Measurements from ENCODE around the gene NCOA7. TPM values are rescaled to one million over a fixed set of nuclear protein-coding genes. Genes with fewer than 3 reads are reported as not detected.
A peak's percentile ranks its signal among the peaks of the same experiment; 100 is the strongest.

NCOA7 gene
- total RNA-seq, 3 donors from 2014 or later (not counting 1 experiment from before 2014, with no cell fraction given), result 37.3 to 66.6 (median 56.8) TPM

DNA sequence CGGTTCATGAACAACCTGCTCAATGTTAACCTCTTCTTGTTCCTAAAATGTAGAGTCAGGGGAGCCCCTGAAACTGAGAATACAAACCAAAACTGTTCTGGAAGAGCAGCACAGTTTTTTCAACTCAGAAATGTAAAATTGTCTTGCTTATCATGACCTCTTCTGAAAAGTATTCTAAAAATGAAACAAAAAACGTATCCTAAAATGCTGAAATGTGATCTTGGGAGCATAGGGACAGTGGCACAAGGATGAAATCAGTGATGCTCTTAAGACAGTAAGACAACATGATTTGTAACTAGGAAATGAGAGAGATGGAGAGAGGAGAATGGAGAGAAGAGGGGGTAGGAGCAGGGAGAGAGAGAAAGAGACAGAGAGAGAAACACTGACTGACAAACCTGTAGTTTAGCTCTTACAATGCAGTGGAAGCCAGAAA lies 27.5 kb downstream of the NCOA7 start:
- no peak overlapping the region for H3K4me3 Mint-ChIP-seq
- peaks cover 4% of the 10 kb centered on the region for H3K36me3 Mint-ChIP-seq
- WGBS (ENCODE audit: insufficient coverage), result 70% methylated on average over 2 of the region's 2 CpGs
- no peaks in the 10 kb centered on the region for H3K9me3 Mint-ChIP-seq
- ATAC-seq (no peak), DNase-seq (no peak)
- Histone ChIP-seq H3K9me3 (ENCODE audit: control insufficient read depth, insufficient read depth, low read length) (no peaks in the 10 kb centered on the region), H3K36me3 (ENCODE audit: control insufficient read depth, insufficient read depth, low read length) (peaks cover 14% of the 10 kb centered on the region), H3K27me3 (ENCODE audit: control insufficient read depth, insufficient read depth, low read length) (no peaks in the 10 kb centered on the region), H3K4me3 (ENCODE audit: low read length) (no peak overlapping the region), H3K27ac (ENCODE audit: low read length) (no peak overlapping the region), H3K4me1 (ENCODE audit: control insufficient read depth, insufficient read depth, low read length) (peaks cover 10% of the 10 kb centered on the region)
- H3K4me1 Mint-ChIP-seq, result peaks cover 34 to 45% of the 10 kb centered on the region in 2 donors
- intact Hi-C loops (cut with micrococcal nuclease), result no loop called here
- no peak for TF ChIP-seq CTCF (IDR thresholded peaks at IDR 0.05)
- peak overlapping the region; percentile 1 to 14 for H3K27ac Mint-ChIP-seq
- H3K27me3 Mint-ChIP-seq (ENCODE audit: low read depth in 2 of 2), result no peaks in the 10 kb centered on the region

- WGBS (ENCODE audit: insufficient coverage), result 100% methylated on average over 1 of the region's 4 CpGs
- H3K4me3 Mint-ChIP-seq, result no peak overlapping the region
- peaks cover 34 to 45% of the 10 kb centered on the region in 2 donors for H3K4me1 Mint-ChIP-seq
Measured at GRCh38 chr6:125818772-125819260, 28.1 kb downstream of the NCOA7 start.

DNA sequence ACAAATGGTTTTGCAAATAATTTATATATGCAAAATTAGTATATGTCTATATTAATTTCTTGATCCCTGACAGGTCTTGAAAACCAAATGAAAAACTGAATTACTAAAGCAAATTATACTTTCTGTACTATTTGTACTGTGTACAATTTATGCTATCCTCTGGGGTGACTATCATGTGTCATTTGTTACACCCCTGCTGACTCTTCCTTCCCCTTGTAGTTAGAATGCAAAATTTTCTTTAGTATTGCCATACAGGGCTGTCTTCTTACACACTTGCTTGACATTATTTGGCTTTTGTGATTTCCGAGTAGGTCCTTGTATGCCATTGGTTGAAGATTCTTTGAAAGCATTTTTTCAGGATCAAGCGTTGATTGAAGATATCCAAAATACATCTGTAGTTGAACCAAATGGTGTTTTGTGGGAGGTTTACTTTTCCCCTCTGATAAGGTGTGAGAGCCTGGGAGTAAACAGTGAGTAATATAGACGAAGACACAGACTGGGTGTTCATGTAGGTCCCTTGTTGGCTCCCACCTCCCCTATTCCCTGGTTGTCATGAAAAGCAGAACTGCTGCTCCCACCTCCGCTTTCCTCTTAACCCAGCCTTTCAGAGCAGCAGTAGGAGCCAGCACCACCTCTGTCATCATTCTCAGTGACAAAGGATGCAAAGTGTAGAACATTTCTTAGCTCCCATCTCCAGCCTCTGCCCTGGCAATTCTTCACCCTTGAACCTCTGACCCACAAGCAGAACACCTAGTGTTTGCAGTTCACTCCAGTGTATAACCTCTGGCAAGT lies 29.0 kb downstream of the NCOA7 start:
- intact Hi-C loops (cut with micrococcal nuclease), result no loop called here
- no peak for DNase-seq
- Mint-ChIP-seq H3K4me1 (peaks cover 29 to 39% of the 10 kb centered on the region in 2 donors), H3K27me3 (ENCODE audit: low read depth in 2 of 2) (no peaks in the 10 kb centered on the region), H3K36me3 (peaks cover 4% of the 10 kb centered on the region), H3K27ac (peak overlapping the region in 1 of 2 donors; percentile 41), H3K4me3 (no peak overlapping the region), H3K9me3 (no peaks in the 10 kb centered on the region)
- 94% methylated on average over 4 of the region's 4 CpGs for WGBS (ENCODE audit: insufficient coverage)
- no peak overlapping the region for H3K27ac ChIP-seq (ENCODE audit: low read length)
- H3K36me3 ChIP-seq (ENCODE audit: control insufficient read depth, insufficient read depth, low read length), result peaks cover 14% of the 10 kb centered on the region
- ATAC-seq, result no peak
- H3K4me3 ChIP-seq (ENCODE audit: low read length), result no peak overlapping the region
- peaks cover 3% of the 10 kb centered on the region for H3K4me1 ChIP-seq (ENCODE audit: control insufficient read depth, insufficient read depth, low read length)
- TF ChIP-seq CTCF (IDR thresholded peaks at IDR 0.05), result no peak
- H3K9me3 ChIP-seq (ENCODE audit: control insufficient read depth, insufficient read depth, low read length), result no peaks in the 10 kb centered on the region
- no peaks in the 10 kb centered on the region for H3K27me3 ChIP-seq (ENCODE audit: control insufficient read depth, insufficient read depth, low read length)

More at GRCh38 chr6:125818772-125819260, 28.1 kb downstream of the NCOA7 start:
- Mint-ChIP-seq H3K27ac (peak overlapping the region in 1 of 2 donors; percentile 14), H3K27me3 (ENCODE audit: low read depth in 2 of 2) (no peaks in the 10 kb centered on the region), H3K36me3 (peaks cover 4% of the 10 kb centered on the region), H3K9me3 (no peaks in the 10 kb centered on the region)
- Histone ChIP-seq H3K4me1 (ENCODE audit: control insufficient read depth, insufficient read depth, low read length) (peaks cover 10% of the 10 kb centered on the region), H3K9me3 (ENCODE audit: control insufficient read depth, insufficient read depth, low read length) (no peaks in the 10 kb centered on the region), H3K4me3 (ENCODE audit: low read length) (no peak overlapping the region), H3K36me3 (ENCODE audit: control insufficient read depth, insufficient read depth, low read length) (peaks cover 14% of the 10 kb centered on the region), H3K27me3 (ENCODE audit: control insufficient read depth, insufficient read depth, low read length) (no peaks in the 10 kb centered on the region), H3K27ac (ENCODE audit: low read length) (no peak overlapping the region)
- TF ChIP-seq CTCF (IDR thresholded peaks at IDR 0.05), result no peak
- no peak for ATAC-seq
- no peak for DNase-seq
- intact Hi-C loops (cut with micrococcal nuclease), result no loop called here
